ES-I3 (cell line): ENCODE data around the gene EAPP.
"Not testable (repeated sequence)": the region's sequence is repeated elsewhere in the genome, so short reads cannot be mapped to it uniquely, and the experiment has no call there.

ENCODE experiments used
- H3K36me3 ChIP-seq: 2 replicates; pipeline ENCODE4 v1.6.1; 2013; ENCODE audit warnings: mild to moderate bottlenecking, low read length, control low read depth, moderate library complexity; ENCODE audit not compliant: insufficient read depth
- H3K4me1 ChIP-seq: 2 replicates; pipeline ENCODE4 v1.6.1; 2013; ENCODE audit warnings: mild to moderate bottlenecking, control low read depth, low read length; ENCODE audit not compliant: insufficient read depth
- H3K9ac ChIP-seq: 2 replicates; pipeline ENCODE4 v1.6.1; 2013; ENCODE audit warnings: low read depth, mild to moderate bottlenecking, low read length, moderate library complexity
- H3K9me3 ChIP-seq: 2 replicates; pipeline ENCODE4 v1.6.1; 2013; ENCODE audit warnings: mild to moderate bottlenecking, low read length, moderate library complexity; ENCODE audit not compliant: control insufficient read depth, insufficient read depth

The EAPP gene

GRCh38 chr14:34479694-34480093 lies 59.8 kb downstream of the EAPP start:
- Histone ChIP-seq H3K36me3 (no peaks in the 10 kb centered on the region), H3K9me3 (no peaks in the 10 kb centered on the region), H3K4me1 (peaks cover 13% of the 10 kb centered on the region; the same call in 1 of the 2 replicates), H3K9ac (no peak overlapping the region)

GRCh38 chr14:34478261-34478660 lies 61.2 kb downstream of the EAPP start:
- no peaks in the 10 kb centered on the region for H3K9me3 ChIP-seq
- no peak overlapping the region for H3K9ac ChIP-seq

DNA sequence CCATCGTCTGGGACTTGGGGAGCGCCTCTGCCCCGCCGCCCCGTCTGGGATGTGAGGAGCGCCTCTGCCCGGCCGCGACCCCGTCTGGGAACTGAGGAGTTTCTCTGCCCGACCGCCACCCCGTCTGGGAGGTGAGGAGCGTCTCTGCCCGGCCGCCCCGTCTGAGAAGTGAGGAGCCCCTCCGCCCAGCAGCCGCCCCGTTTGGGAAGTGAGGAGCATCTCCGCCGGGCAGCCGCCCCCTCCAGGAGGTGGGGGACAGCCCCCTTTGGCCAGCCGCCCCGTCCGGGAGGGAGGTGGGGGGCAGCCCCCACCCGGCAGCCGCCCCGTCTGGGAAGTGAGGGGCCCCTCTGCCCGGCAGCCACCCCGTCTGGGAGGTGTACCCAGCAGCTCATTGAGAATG lies 63.5 kb downstream of the EAPP start:
- H3K4me1 ChIP-seq, H3K9me3 ChIP-seq, H3K36me3 ChIP-seq, H3K9ac ChIP-seq: not testable (repeated sequence)

More at GRCh38 chr14:34478261-34478660, 61.2 kb downstream of the EAPP start:
- Histone ChIP-seq H3K36me3 (no peaks in the 10 kb centered on the region), H3K4me1 (peaks cover 10% of the 10 kb centered on the region; the same call in 1 of the 2 replicates)

GRCh38 chr14:34475163-34475562 lies 64.3 kb downstream of the EAPP start:
- Histone ChIP-seq H3K4me1 (no peaks in the 10 kb centered on the region; the same call in none of the 2 replicates), H3K36me3 (no peaks in the 10 kb centered on the region), H3K9me3 (no peaks in the 10 kb centered on the region), H3K9ac (no peak overlapping the region)

GRCh38 chr14:34474187-34474679 lies 65.3 kb downstream of the EAPP start:
- Histone ChIP-seq H3K9me3 (no peaks in the 10 kb centered on the region), H3K4me1 (no peaks in the 10 kb centered on the region; the same call in none of the 2 replicates), H3K36me3 (no peaks in the 10 kb centered on the region), H3K9ac (no peak overlapping the region)

GRCh38 chr14:34472706-34473279 lies 66.7 kb downstream of the EAPP start:
- H3K9me3 ChIP-seq = no peaks in the 10 kb centered on the region
- peaks cover 4% of the 10 kb centered on the region for H3K4me1 ChIP-seq
- H3K9ac ChIP-seq = no peak overlapping the region
- H3K36me3 ChIP-seq = no peaks in the 10 kb centered on the region

DNA sequence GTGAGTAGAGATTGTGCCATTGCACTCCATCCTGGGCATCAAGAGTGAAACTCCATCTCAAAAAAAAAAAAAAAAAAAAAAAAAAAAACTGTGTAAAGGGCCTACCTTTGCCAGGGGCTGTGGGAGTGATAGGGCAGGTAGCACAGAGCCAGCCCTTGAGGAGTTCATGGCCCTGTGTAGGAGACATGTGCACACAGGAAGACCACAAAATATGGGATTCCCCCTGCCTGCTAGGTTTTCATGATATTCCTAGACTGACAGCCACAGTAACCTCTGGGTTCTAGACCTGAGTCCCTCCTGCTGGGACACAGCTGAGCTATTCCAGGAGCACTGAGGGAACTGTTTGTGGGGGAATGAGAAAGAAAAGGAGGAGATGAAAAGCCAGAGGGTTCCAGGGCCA lies 69.2 kb downstream of the EAPP start:
- Histone ChIP-seq H3K9ac (no peak overlapping the region), H3K9me3 (no peaks in the 10 kb centered on the region)

DNA sequence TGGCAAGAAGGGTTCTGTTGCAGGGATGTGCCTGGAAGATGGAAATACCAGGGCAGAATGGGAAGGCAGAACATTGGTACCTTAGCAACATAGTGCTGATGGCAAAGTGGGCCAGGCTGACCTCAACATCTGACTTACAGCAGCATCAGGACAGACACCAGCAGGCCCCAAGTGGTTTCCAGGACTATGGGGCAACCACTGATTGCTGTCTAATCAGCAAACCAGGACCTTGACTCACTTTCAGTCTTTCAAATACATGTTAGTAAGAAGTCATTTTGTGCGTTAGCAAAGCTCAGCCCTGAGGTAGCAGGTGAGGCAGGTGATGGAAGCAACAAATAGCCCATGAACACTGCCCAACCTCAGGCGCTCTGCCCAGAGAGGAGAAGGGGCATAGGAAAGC lies 72.8 kb downstream of the EAPP start:
- H3K36me3 ChIP-seq = no peaks in the 10 kb centered on the region
- H3K9me3 ChIP-seq = no peaks in the 10 kb centered on the region
- H3K9ac ChIP-seq = no peak overlapping the region
- peaks cover 4% of the 10 kb centered on the region; the same call in 1 of the 2 replicates for H3K4me1 ChIP-seq

More for the DNA sequence above, 69.2 kb downstream of the EAPP start:
- Histone ChIP-seq H3K36me3 (no peaks in the 10 kb centered on the region), H3K4me1 (peaks cover 4% of the 10 kb centered on the region)
